Upper lobe of left lung (tissue), 6 donors: ENCODE data around the gene OSR1. TPM values are rescaled to one million over a fixed set of nuclear protein-coding genes. Genes with fewer than 3 reads are reported as not detected.

ENCODE experiments used
- ATAC-seq, 2 donors: fragments of 200-7000 bp; cut with Tn5 transposase; one replicate each; pipeline ENCODE4 v1.9.1; 2022; ENCODE audit warnings: mild to moderate bottlenecking in 2 of 2, moderate library complexity in 2 of 2; ENCODE audit not compliant: low FRiP score in 2 of 2
- DNase-seq, 2 donors: peaks; one replicate each; pipeline ENCODE4 v3.0.0-alpha.2; 2019 to 2020
- H3K27ac ChIP-seq, 4 donors: fragments of 200-600 bp; sonication (generic); one replicate each; pipeline ENCODE4 v1.5.1; 2016 to 2019
- H3K27me3 ChIP-seq, 4 donors: fragments of 200-600 bp; sonication (generic); one replicate each; pipeline ENCODE4 v1.5.1; 2017 to 2019
- H3K36me3 ChIP-seq, 4 donors: fragments of 200-600 bp; sonication (generic); one replicate each; pipeline ENCODE4 v1.5.1; 2016 to 2019
- H3K4me1 ChIP-seq, 4 donors: fragments of 200-600 bp; sonication (generic); one replicate each; pipeline ENCODE4 v1.5.1; 2018 to 2019
- H3K4me3 ChIP-seq, 4 donors: fragments of 200-600 bp; sonication (generic); one replicate each; pipeline ENCODE4 v1.5.1; 2017 to 2019; ENCODE audit warnings: mild to moderate bottlenecking in 2 of 4, moderate library complexity in 1 of 4
- H3K9me3 ChIP-seq, 4 donors: fragments of 200-600 bp; sonication (generic); one replicate each; pipeline ENCODE4 v1.5.1; 2018 to 2019
- EP300 ChIP-seq, 4 donors: sonication (generic); formaldehyde crosslinking; IDR thresholded peaks; one replicate each; pipeline ENCODE4 v1.5.1; 2017; ENCODE audit warnings: antibody characterized with exemption in 4 of 4, control low read depth in 2 of 4
- POLR2A ChIP-seq, 4 donors: fragments of 450-650 bp; IDR thresholded peaks; one replicate each; pipeline ENCODE4 v1.5.1; 2016 to 2017; ENCODE audit warnings: antibody characterized with exemption in 4 of 4, mild to moderate bottlenecking in 2 of 4
- POLR2AphosphoS5 ChIP-seq, 2 donors: sonication (generic); formaldehyde crosslinking; IDR thresholded peaks; one replicate each; pipeline ENCODE4 v1.5.1; 2017; ENCODE audit warnings: antibody characterized with exemption in 2 of 2
- WGBS, 2 donors: methylation state at CpG; one replicate each; pipeline ENCODE4 v1.1.5; 2017 to 2018; 5-methylcytosine and 5-hydroxymethylcytosine counted together
- total RNA-seq, 6 donors: library from RNA; depleted of rRNA in 4 of 6; stranded (reverse); fragments of >200 nt in 4 of 6; gene quantifications; one replicate each; pipeline versions ENCODE4 v1.1.0 to v1.2.1, GENCODE V29; 2016 to 2021
- TF ChIP-seq, protein P1 (sequence below), 6 experiments: fragments of 450-650 bp in 4 of 6; fragments of 200-600 bp in 2 of 6; sonication (generic) in 2 of 6; IDR thresholded peaks; one replicate each; pipeline ENCODE4 v1.5.1; 2016 to 2019; ENCODE audit warnings: antibody characterized with exemption in 6 of 6
- donor health status: DM: no; HTN: no; CAD: no; lungs with moderate emphysema.
- donor health status: DM: no; HTN: yes; CAD: no; lungs with severe emphysema.

Gene OSR1
- total RNA-seq, 6 donors from 2014 or later: 3.2 to 19.4 (median 7.5) TPM

GRCh38 chr2:19362755-19363473, 4.5 kb upstream of the OSR1 start:
- peak; percentile 58 to 80 for ATAC-seq
- Histone ChIP-seq H3K4me1 (peaks cover 16 to 36% (median 28%) of the 10 kb centered on the region in 4 donors), H3K27ac (peak overlapping the region in 1 of 4 donors; percentile 49), H3K27me3 (peaks cover 0 to 22% (median 10%) of the 10 kb centered on the region in 4 donors), H3K4me3 (peak overlapping the region; percentile 53 to 66 (median 60)), H3K9me3 (no peaks in the 10 kb centered on the region), H3K36me3 (no peaks in the 10 kb centered on the region)
- no peak for TF ChIP-seq EP300 (IDR thresholded peaks at IDR 0.05)
- TF ChIP-seq POLR2A (IDR thresholded peaks at IDR 0.05): no peak
- TF ChIP-seq POLR2AphosphoS5 (IDR thresholded peaks at IDR 0.05): peak in 1 of 2 donors; percentile 15
- TF ChIP-seq, protein P1, sequence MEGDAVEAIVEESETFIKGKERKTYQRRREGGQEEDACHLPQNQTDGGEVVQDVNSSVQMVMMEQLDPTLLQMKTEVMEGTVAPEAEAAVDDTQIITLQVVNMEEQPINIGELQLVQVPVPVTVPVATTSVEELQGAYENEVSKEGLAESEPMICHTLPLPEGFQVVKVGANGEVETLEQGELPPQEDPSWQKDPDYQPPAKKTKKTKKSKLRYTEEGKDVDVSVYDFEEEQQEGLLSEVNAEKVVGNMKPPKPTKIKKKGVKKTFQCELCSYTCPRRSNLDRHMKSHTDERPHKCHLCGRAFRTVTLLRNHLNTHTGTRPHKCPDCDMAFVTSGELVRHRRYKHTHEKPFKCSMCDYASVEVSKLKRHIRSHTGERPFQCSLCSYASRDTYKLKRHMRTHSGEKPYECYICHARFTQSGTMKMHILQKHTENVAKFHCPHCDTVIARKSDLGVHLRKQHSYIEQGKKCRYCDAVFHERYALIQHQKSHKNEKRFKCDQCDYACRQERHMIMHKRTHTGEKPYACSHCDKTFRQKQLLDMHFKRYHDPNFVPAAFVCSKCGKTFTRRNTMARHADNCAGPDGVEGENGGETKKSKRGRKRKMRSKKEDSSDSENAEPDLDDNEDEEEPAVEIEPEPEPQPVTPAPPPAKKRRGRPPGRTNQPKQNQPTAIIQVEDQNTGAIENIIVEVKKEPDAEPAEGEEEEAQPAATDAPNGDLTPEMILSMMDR (IDR thresholded peaks at IDR 0.05): peak; percentile 64 to 85 (median 78)
- 0 to 1% methylated on average over 33 of the region's 33 CpGs for WGBS, 2 donors
- DNase-seq: peak; percentile 81 to 87

DNA sequence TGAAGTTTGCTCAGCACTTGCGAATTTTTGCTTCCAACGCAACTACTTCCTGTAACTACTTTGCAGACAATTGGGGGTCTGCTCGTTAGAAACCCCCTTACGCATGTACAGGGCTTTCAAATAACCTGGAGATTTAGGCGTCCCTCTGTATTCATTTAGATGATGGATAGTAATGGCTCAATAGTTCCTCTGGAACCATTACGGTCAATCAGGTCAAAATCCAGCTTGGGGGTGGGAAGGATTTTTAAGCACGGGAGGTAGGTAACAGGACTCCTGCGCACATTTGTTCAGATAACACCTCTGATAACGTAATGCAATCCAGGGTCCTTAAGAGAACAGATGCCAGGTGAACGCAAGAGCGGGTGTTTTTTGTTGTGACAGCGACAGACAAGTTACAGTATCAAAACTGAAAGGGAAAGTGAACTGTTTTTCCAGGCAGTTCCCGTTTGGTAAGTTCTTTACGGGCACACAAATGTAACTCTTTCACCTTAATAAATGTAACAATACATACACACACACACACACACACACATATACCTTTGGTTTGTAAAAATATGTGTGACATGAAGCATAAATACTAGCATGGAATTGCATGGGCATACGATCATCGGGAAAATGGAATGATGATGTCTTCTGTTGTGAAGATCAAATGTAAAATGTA, 3.8 kb upstream of the OSR1 start:
- TF ChIP-seq POLR2A (IDR thresholded peaks at IDR 0.05) (no peak), EP300 (IDR thresholded peaks at IDR 0.05) (no peak), POLR2AphosphoS5 (IDR thresholded peaks at IDR 0.05) (no peak)
- TF ChIP-seq, protein P1 (IDR thresholded peaks at IDR 0.05): no peak
- Histone ChIP-seq H3K9me3 (no peaks in the 10 kb centered on the region), H3K27ac (peak overlapping the region in 2 of 4 donors; percentile 49 to 64), H3K27me3 (peaks cover 0 to 28% (median 15%) of the 10 kb centered on the region in 4 donors), H3K4me1 (peaks cover 23 to 43% (median 35%) of the 10 kb centered on the region in 4 donors), H3K4me3 (peak overlapping the region; percentile 53 to 66 (median 60)), H3K36me3 (no peaks in the 10 kb centered on the region)
- ATAC-seq (no peak), DNase-seq (no peak)
- 3 to 5% methylated on average over 16 of the region's 16 CpGs for WGBS, 2 donors

DNA sequence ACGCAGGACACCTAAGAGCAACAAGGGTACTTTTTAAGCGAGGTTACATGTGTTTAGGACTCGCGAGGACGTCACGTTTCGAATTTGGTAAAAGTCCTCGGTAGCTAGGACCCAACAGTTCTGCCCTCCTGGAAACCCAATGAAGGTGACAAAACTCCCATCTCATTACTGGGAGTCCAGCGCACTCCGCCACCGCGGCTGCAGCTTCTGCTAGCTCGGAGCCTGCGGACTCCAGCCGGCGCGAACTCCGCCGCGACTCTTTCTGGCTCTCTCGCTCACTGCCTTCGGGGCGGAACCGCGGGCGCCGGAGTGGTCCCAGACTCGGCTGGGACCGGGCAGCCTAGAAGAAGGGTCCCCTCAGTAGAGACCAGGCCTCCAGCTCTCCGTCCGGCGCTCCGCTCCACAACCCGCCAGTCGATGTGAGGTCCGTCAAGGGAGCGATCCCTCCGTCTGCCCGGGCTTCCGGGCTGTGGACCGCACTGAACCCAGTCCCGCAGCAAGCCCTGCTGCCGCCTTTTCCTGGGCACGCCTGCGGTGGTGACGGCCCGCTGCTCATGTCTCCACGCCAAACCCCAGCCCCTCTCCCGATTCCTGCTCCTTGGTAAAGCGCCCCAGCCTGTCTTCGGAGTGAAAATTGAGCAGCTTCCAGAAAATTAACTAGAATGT, 3.0 kb upstream of the OSR1 start:
- peak overlapping the region; percentile 19 to 66 (median 58) for H3K4me3 ChIP-seq
- peaks cover 29 to 51% (median 41%) of the 10 kb centered on the region in 4 donors for H3K4me1 ChIP-seq
- peak overlapping the region in 2 of 4 donors; percentile 54 to 64 for H3K27ac ChIP-seq
- TF ChIP-seq POLR2AphosphoS5 (IDR thresholded peaks at IDR 0.05) (no peak), POLR2A (IDR thresholded peaks at IDR 0.05) (no peak), EP300 (IDR thresholded peaks at IDR 0.05) (no peak)
- TF ChIP-seq, protein P1 (IDR thresholded peaks at IDR 0.05): no peak
- H3K36me3 ChIP-seq: no peaks in the 10 kb centered on the region
- H3K27me3 ChIP-seq: peaks cover 0 to 36% (median 19%) of the 10 kb centered on the region in 4 donors
- WGBS, 2 donors: 25 to 30% methylated on average over 40 to 45 of the region's 51 CpGs
- peak in 1 of 2 donors; percentile 29 for ATAC-seq
- peak in 1 of 2 donors; percentile 88 for DNase-seq
- no peaks in the 10 kb centered on the region for H3K9me3 ChIP-seq

DNA sequence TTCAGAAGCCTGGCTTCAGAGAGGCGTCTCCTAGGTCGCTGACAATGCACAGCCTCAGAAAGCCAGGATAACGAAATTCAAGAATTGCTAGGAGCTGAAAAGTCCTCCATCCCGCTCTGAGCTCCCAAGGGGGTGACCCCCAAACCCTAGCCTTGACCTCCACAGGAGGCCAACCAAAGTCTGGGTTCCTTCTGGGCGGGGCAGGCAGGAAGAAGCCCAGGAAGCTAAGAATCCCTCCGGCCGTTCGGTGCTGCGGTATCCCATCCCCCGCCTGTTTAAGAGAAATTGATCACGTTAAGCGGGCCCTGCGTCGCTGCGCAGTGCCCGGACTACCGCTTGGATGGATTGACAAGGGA, 2.5 kb upstream of the OSR1 start:
- Histone ChIP-seq H3K9me3 (no peaks in the 10 kb centered on the region), H3K4me3 (peak overlapping the region in 2 of 4 donors; percentile 63 to 66), H3K4me1 (peaks cover 29 to 56% (median 44%) of the 10 kb centered on the region in 4 donors), H3K27me3 (peaks cover 0 to 41% (median 23%) of the 10 kb centered on the region in 4 donors), H3K27ac (no peak overlapping the region), H3K36me3 (no peaks in the 10 kb centered on the region)
- 57 to 61% methylated on average over 16 to 17 of the region's 17 CpGs for WGBS, 2 donors
- TF ChIP-seq POLR2AphosphoS5 (IDR thresholded peaks at IDR 0.05) (no peak), EP300 (IDR thresholded peaks at IDR 0.05) (no peak), POLR2A (IDR thresholded peaks at IDR 0.05) (no peak)
- TF ChIP-seq, protein P1 (IDR thresholded peaks at IDR 0.05): no peak
- no peak for DNase-seq
- ATAC-seq: no peak
